G401.6 (cell line): ENCODE data around the gene MS4A7.
"Not testable (repeated sequence)": the region's sequence is repeated elsewhere in the genome, so short reads cannot be mapped to it uniquely, and the experiment has no call there.

Experiments
- FAIRE-seq: peaks from 2 replicates; lab custom pipeline; 2012; peaks lifted over from hg19 to GRCh38; lab: Jason Lieb, UNC

MS4A7 gene, protein sequence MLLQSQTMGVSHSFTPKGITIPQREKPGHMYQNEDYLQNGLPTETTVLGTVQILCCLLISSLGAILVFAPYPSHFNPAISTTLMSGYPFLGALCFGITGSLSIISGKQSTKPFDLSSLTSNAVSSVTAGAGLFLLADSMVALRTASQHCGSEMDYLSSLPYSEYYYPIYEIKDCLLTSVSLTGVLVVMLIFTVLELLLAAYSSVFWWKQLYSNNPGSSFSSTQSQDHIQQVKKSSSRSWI

DNA sequence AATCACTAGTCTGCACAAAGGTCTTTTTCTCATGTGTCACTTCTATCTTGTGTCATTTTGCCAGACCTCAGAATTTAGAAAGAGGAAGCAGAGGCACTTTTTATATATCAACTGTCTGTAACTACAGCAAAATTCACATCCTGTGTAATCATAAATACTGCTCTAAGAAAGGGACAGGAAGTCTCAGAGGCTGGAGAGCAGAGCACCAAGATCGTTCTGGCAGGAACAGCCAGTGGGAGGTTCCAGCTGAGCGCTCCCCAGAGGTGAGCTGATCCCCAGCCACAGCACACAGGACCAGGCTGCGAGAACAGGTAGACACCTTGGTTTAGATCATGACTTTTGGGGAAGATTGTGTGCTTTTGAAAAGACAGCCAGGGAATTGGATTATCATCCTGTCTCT, at the start of gene MS4A7:
Gene MS4A7, plus strand, starts transcription at position 179 of the 400 bp plus-strand sequence. CDS start 4,610 bp downstream, outside the sequence.
- no peak for FAIRE-seq

DNA sequence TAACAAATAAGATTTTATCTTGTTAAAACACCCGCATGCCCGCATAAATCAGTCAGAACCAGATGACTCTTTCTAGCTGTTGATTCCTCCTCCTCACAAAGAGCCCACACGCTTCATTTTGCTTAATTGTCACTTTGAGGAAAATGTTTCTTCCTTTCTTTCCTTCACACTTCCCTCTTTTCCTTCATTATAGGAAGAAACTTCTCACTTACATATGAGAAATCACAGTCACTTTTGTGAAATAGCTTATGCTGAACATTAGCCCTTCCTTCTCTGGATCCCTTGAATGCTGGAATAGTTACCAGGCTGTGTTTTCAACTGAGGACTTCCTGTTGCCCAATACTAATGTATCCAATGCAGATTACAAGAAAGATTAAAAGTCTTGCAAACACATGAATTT, 45.5 kb upstream of the MS4A7 start:
- no peak for FAIRE-seq

DNA sequence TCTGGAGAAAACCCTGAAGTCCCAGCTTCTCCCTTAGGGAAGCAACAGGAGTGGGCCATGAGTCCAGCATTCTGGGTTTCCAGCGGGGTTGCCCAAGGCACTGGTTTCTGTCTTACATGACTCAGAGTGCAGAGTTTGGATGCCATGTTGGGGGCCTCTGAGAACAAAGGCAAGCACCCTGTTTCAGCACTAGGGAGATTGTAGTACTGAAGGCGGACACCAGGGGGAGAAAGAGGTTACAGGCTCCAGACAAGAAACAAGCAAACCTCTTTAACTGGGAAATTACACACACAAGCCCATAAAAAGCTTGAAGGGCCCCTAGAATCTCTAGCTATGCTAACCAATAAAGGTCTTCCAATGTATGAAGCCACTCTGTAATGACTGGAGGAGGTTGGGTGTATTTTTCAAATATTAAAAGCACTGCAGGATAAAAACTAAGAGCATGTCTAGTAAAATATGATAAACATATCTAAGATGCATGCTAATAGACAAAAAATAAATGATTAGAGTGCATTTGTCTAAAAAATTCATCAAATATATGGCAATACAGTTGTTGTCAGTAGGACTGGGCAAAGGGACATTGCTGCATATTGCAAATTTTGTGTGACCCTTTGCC, 44.2 kb upstream of the MS4A7 start:
- FAIRE-seq, result no peak

DNA sequence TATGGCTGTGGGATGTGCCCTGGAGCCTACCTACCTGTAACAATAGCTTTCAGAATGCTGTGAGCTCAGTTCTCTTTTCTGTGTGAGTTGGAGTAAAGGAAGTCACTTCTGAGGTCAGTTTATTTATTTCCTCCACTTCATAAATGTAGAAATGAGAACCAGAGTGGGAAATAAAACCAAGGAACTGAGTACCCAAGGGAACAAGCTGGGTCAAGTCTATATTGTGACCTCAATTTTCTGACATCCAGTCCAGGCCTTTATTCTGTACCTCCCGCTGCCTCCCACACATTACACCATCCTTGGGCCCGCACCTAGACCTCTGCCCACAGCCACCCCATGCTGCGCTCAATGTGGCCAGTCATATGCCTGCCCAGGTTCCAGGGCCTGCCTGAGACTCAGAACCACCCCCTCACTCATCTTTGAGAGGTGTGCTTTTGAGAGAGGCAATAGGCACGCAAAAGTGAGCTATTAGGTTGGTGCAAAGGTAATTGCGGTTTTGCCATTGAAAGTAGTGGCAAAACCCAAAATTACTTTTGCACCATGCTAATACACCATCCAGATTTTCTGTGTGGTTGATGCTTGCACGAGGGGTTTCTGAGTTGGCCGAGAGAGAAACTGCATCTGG, 41.5 kb upstream of the MS4A7 start:
- FAIRE-seq, result no peak

DNA sequence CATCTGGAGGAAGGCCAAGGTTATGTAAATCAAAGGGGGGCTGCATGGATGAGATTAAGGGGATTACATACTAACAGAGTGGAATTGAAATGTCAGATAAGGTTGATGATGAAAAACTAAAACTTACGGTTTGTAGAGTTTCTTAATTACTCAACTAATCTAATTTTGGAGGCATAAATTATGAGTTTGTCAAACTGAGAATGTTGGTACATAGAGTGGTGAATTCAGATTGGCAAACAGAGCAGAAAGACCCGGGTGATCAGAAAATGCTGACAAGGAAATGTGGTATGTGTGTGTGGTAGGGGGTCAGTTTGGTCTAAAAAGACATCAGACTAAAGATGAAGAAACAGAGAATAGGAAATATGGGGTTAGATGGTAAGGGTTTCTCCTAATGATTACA, 40.3 kb upstream of the MS4A7 start:
- no peak for FAIRE-seq

DNA sequence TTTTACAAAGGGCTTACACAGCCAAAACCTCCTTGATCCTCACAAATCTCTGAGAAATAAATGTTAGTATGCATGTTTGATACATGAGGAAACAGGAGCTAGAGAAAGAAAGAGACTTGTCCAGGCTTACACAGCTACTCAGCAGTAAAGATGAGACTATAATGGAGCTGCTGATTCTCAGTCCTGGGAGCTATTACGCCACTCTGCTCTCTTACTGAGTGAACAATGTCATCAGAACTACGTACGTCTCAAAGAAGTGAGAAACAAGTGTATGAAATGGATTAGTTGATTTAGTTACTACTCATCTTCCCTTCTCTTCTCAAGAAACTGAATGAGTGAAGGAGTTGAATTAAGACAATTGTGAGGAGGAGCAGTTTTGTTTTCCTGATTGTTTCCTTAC, 39.0 kb upstream of the MS4A7 start:
- no peak for FAIRE-seq

DNA sequence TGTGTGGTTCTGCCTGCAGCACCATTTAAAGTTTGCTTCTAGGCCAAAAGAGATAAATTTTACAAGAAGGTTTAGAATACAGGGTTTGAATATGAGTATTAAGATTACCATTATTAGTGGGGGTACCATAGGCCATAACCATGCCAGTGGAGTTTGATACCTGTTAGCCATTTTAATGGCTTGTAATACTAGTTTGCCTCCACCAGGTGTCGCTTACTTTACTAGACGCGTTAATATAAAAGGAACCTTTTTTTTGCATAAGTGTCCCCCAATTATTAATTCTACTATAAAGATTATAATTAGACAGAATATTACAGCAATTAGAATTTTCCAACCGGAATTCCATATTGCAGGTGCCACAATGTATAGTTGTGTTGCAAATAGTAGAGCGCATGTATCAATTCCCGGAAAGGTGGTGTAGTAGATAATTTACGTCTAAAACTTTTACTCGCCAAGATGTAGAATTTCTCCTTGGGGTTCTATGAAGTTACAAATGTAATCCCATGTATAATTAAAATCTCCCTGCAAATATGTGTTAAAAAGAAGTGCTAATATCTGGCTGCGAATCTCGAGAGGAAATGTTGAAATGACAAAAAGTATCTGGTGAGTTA, 35.1 kb upstream of the MS4A7 start:
- peak; percentile 67 for FAIRE-seq

DNA sequence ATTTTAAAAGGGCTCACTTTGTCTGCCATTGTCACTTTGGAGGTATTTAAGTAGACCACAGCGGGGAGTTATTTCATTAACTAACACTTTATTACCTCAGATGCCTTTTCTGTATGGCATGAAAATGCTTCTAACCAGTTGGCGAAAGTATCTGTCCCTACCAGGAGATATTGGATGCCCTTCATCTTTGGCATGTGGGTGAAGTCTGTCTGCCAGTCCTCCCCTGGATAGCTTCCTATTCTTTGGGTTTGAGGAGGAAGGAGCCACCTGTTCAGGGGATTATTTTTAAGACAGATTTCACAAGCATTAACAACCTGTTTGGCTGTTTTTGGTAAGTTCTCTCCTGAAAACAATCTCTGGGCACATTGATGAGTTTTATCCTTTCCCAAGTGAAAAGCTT, 34.2 kb upstream of the MS4A7 start:
- FAIRE-seq, result no peak

DNA sequence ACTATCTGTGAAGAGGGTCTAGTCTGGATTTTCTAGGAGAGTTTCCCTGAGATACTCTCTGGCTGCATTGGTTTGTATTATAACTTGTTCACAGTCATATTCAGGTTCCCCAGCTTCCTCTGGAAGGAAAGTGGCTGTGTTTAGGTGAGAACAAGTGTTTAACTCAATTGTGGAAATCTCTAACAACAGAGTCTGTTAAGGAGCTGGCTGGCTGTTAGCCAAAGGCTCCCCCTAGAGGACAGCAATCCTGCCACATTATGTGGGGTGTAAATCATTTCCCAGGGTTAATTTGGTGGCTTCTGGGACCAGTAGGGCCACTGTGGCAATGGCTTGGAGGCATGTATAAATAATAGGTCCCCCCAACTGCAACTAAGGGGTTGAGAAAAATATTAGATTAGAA, 32.8 kb upstream of the MS4A7 start:
- FAIRE-seq, result no peak

DNA sequence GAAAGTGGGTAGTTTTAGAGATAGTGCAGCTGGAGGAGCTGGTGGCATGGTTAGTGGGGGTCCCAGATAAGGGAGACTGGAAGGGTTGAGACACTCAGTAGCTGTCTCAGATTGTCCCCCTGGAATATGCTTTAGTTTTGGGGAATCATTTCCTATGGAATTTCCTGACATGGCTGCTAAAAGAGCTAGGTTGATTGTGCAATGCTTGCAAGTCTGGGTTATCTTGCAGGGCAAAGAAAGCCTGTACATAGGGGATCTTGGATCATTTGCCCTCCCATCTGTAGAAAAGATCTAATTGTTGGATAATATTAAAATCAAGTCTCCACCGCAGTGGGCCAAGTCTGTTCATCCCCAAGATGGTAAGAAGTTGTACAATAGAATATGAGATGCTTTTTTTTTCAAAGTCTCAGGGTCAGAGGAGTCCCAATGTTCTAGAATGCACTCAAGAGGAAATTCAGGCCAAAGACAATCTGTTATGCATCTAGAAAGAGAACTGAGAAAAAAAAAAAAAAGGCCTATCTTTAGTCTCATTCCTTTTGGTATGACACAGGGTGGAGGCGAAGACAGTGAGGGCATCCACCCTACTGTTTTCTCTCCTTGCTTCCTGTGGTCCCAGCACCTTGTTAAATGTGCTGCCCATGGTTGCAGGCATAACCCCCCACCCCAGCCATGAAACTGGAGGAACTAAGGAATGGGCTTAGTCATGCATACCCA, 31.1 kb upstream of the MS4A7 start:
- no peak for FAIRE-seq

DNA sequence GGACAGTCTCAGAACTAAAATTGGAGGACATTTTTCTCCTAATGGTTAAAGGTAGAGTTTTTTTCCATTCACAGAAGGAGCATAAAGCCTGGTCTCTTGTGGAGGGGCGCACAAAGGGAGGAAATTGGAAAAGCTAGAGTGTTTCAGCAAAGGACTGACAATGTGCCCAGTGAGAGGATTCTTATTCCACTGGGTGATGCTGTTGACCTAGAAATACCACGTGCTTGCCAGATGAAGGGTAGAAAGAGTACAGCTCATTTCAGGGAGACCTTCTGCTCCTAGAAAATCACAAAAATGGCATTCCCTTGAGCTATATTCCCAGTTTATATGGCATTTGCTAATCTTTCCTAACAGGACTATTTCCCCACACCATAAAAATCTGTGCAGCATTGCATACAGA, 30.2 kb upstream of the MS4A7 start:
- FAIRE-seq, result no peak

DNA sequence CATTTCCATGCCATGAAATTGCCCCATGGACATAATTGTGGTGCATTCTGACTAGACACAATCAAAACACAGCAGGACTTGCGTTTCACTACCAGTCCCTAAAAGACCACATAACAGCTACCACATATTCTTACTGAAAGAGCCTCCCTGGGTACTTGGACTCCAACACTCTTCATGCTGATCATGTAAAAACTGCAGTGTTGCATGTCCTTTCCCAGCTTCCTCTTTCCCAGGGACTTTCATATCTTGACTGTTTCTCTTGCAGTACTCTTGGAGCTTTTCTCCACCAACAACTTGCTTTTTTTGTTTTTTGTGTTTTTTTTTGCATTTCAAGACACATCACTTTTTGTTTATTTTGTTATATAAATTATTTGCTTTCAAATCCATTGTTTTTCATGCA, 28.3 kb upstream of the MS4A7 start:
- no peak for FAIRE-seq

DNA sequence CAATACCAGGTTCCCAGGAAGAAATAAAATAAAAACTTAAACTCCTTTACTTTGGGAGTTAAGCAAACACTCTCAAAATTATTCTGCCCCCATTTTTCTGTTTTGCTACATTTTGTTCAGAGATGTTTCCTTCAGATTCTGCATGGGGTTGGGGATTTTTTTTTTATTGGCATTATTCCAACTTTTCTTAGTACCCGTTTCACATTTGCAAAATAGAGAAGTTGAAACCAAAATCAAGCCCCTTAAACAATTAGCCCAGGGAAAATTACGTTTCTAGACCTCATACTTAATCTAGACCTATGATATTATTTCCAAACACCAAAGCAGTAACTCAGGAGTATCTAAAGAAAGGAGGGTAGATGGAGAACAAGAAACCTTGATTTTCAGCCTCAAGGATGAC, 20.6 kb upstream of the MS4A7 start:
- no peak for FAIRE-seq

DNA sequence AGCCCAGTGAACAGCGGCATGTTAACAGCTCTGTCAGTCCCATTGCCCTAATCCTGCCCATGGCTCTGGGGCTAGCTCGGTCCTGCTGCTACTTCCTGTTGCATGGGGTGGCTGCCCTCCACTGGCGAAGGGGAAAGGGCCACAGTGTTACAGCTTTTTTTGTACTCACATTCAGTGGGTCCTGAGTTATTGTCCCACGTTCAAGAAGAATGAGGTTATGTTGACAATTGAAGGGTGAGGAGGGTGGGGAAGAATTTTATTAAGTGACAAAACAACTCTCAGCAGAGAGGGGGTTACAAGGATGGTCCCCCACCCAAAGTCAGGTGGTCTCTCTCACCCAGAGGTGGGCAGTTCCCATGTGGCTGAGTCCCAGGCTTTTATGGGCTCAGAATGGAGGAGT, 17.7 kb upstream of the MS4A7 start:
- no peak for FAIRE-seq

DNA sequence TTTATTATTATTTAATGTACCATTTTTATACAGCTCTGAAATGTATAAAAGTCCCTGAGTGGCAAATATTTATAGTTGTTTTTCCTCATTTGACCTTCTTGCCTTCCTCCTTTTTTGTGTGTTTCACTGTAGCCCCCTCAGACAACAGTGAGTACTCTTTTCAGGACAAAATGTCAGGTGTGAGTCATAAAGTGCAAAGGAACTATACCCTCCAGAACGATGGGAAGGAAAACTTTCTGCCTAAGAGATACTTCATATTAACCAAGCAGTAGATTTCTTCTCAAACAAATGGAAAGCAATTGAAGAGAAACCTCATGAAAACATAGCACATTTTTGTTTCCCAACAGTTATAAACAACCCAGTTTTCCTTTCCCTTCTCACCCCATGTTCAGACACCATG, 16.1 kb upstream of the MS4A7 start:
- FAIRE-seq, result no peak

DNA sequence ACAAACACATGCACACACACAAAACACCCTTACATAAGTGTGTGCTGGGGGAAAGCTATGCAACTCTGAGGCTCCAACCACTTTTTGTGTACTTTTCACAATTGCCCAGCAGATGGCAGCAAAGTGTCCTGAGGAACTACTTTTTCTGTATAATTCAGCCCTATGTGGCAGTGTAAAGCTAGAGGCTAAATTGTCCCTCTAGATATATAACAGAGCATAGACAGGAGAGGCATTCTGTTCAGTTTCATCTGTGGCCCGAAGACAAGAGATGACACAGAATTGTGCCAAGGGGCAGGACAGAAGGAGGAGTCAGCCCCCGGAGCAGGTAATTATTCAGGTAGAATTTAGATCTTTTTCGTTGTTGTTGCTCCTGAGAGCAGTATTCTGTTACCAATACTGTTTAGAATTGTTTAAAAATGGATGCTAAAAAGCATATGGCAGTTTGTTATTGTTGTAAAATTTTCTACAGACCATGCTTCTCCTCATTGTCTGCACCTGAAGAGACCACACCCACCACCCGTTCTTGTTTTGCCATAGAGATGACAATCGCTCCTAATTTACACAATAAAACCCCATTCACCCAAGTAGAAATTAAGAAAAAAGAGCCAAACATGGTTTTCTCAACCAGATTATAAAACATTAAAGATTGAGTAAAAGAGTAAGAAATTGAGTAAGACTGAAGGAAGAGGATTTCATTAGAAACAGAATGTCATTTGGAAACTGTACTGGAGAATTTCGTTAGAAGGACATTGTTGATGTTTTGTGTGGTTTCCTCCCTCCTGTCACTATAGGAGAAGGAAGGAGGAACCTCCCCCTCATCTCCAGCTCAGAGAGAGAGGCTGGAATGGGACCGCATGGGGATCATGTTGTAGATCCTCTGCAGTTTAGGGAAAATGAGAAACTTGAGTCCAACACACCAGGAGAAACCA, 14.5 kb upstream of the MS4A7 start:
- FAIRE-seq, result peak; percentile 60

DNA sequence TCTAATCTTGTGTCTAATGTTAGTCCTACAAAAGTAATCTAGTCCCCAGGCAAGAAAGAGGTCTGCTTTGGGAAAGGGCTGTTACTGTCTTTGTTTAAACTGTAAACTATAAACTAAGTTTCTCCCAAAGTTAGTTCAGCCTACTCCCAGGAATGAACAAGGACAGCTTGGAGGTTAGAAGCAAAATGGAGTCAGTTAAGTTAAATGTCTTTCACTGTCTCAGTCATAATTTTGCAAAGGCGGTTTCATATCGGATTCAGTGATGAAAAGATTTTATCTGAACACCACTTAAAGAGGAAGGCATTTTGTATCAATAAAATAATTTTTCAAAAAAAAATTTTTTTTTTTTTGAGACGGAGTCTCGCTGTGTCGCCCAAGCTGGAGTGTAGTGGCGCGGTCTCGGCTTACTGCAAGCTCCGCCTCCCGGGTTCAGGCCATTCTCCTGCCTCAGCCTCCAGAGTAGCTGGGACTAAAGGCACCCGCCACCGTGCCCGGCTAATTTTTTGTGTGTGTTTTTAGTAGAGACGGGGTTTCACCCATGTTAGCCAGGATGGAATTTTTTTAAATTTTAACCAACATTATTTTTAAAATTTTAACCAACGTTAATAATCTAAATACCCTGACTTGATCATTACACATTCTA, 11.9 kb upstream of the MS4A7 start:
- not testable (repeated sequence) for FAIRE-seq

DNA sequence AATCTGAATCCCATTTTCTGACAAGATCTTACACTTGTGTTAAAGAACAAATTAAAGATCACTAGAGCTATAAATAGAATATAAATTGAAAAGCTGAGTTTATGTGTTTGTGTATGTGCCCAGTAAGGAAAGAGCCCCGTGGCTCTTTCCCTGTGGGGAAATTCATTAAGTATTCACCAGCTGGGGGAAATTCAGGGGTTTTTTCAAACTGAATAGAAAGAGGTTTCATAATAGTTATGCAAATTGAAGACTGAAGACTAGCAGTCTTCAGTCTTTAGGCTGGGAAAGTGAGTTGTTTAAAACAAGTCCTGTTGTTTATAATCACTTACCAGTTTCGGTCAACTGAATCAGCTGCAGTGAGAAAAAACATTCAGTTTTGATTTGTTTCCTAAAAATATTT, 11.3 kb upstream of the MS4A7 start:
- no peak for FAIRE-seq

DNA sequence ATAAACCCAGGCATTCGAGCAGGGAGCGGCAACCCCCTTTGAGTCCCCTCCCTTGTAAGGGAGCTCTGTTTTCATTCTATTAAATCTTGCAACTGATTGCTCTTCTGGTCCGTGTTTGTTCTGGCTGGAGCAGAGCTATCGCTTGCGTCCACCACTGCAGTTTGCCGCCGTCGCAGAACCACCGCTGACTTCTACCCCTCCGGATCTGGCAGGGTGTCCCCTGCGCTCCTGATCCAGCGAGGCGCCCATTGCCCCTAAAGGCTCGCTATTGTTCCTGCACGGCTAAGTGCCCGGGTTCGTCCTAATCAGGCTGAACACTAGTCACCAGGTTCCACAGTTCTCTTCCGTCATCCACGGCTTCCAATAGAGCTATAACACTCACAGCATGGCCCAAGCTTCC, 10.4 kb upstream of the MS4A7 start:
- no peak for FAIRE-seq

DNA sequence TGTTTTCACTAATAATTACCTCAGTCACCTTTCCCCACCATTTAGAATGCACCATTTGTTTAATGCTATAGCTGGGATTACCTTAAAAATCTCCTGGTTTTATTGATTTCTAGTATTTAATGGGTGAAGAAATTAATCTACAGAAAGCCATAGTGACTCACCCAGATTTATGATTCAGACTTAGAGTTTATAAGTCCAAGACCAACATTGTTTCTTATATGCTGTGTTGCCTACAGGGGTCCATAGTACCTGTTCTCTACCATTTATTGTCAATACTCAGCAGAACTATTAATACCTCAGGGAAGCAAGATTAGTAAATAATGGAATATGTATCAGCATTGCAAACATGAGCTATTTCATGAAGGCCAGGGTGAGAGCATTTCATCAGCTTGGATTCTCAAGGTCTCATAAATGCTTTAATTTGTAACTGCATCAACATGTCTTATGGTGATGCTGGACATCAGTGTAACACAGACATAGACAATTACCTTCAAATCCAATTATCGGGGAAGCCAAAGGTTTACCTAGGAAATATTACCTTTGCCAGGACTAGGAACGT, 8.0 kb upstream of the MS4A7 start:
- no peak for FAIRE-seq

DNA sequence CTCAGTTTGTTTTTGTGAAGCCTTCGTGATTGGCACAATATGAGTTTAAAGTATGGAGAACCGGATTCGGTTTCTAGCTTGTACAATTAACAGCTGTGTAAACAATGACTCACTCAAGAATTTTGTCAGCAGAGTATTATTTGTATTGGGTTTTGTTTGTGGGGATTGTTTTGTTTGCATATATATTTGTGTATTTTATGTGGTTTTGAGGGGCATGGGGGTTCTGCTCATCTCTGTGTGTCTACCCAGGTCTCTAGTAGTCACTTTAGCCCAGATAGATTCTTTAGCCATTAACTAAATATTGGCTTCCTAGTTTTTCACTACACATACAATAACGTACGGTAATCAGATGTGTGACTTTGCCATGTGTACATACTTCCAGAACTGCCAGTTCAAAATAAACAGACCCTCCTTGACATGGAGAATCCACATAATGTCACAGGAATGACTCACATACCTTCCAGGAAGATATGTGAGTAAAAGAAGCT, 7.5 kb upstream of the MS4A7 start:
- no peak for FAIRE-seq
